Measurements from ENCODE around the gene MYO7A. TPM values are rescaled to one million over a fixed set of nuclear protein-coding genes. Genes with fewer than 3 reads are reported as not detected.
A peak's percentile ranks its signal among the peaks of the same experiment; 100 is the strongest.

Gene MYO7A
- total RNA-seq, 1 donor: under 0.01 TPM

DNA sequence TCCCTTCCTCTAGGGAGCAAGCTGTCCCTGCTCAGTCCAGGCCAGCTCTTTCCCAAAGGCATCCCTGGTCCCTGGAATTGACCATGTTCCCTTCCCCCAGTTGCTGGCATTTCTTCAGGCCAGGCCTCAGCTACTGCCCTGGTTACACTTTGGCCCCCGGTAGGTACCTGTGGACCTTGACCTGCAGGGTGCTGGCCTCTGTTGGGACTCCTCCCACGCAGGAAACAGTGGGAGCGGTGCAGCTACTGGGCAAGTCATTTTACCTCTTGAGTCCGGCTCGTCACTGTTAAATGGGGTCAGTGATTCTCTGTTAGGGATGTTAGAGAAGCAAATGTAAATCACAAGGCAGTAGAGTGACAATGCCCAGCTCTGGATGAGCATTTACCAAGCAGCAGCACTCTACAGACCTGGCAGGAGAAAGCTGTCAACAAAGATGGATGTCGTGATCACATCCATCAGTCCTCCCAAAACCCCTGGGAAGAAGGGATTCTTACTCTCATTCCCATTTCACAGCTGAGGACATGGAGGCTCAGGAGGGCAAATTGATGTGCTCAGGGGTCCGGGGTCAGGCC, 16.9 kb downstream of the MYO7A start:
- Histone ChIP-seq H3K27ac (ENCODE audit: low read depth, low read length) (no peak overlapping the region), H2AFZ (ENCODE audit: low read length) (no peak overlapping the region), H3K36me3 (ENCODE audit: insufficient read depth, low read length) (no peaks in the 10 kb centered on the region), H3K27me3 (ENCODE audit: insufficient read depth, low read length) (peaks cover 9% of the 10 kb centered on the region), H4K20me1 (ENCODE audit: insufficient read depth, low read length) (no peaks in the 10 kb centered on the region), H3K4me3 (ENCODE audit: insufficient read depth, low read length) (no peak overlapping the region), H3K4me2 (ENCODE audit: insufficient read depth, low read length) (no peak overlapping the region), H3K4me1 (ENCODE audit: insufficient read depth, low read length) (peaks cover 12% of the 10 kb centered on the region), H3K79me2 (ENCODE audit: insufficient read depth, low read length) (no peaks in the 10 kb centered on the region), H3K9me3 (ENCODE audit: low read depth, low read length) (no peaks in the 10 kb centered on the region)
- TF ChIP-seq, protein P1, sequence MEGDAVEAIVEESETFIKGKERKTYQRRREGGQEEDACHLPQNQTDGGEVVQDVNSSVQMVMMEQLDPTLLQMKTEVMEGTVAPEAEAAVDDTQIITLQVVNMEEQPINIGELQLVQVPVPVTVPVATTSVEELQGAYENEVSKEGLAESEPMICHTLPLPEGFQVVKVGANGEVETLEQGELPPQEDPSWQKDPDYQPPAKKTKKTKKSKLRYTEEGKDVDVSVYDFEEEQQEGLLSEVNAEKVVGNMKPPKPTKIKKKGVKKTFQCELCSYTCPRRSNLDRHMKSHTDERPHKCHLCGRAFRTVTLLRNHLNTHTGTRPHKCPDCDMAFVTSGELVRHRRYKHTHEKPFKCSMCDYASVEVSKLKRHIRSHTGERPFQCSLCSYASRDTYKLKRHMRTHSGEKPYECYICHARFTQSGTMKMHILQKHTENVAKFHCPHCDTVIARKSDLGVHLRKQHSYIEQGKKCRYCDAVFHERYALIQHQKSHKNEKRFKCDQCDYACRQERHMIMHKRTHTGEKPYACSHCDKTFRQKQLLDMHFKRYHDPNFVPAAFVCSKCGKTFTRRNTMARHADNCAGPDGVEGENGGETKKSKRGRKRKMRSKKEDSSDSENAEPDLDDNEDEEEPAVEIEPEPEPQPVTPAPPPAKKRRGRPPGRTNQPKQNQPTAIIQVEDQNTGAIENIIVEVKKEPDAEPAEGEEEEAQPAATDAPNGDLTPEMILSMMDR (IDR thresholded peaks at IDR 0.05; ENCODE audit: extremely low read depth, low read depth, low read length): no peak
- DNase-seq (ENCODE audit: insufficient read length, low spot score, missing footprints): peak; percentile 73

DNA sequence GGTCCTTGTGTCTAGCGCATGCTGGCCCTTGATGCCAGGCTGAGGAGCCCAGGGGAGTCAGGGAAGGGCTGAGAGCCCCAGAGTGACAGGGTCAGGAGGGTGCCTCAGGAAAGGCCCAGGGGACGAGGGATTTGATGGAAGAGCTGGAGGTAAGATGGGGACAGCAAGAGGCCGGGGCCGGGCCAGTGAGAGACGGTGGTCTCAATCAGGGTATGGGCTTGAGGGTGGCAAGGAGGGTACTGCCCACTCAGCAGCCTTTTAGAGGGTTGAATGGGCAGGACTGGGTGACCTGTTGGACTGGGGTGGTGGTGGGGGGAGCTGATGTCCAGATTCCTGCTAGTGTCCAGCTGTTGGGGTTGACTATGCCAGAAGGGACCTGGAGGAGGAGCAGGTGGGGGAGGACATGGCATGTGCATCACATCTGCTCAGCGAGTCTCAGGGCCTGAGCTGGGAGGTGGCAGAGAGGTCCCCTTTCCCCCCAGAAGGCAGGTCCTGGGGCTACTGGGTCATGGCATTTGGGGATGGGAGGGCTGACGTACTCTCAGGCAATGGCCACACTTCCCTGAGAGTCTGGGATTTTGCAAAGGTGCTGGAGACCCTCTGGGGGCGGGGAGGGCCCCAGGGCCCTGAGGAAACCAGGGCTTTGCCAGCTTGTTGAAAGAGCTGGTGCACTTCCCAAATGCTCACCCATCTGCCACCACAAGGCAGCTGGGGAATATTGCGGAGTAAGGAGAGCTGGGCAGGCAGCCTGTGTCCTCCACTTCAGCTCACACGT, 18.4 kb downstream of the MYO7A start:
- peaks cover 9% of the 10 kb centered on the region for H3K27me3 ChIP-seq (ENCODE audit: insufficient read depth, low read length)
- no peaks in the 10 kb centered on the region for H3K36me3 ChIP-seq (ENCODE audit: insufficient read depth, low read length)
- TF ChIP-seq, protein P1 (IDR thresholded peaks at IDR 0.05; ENCODE audit: extremely low read depth, low read depth, low read length): no peak

DNA sequence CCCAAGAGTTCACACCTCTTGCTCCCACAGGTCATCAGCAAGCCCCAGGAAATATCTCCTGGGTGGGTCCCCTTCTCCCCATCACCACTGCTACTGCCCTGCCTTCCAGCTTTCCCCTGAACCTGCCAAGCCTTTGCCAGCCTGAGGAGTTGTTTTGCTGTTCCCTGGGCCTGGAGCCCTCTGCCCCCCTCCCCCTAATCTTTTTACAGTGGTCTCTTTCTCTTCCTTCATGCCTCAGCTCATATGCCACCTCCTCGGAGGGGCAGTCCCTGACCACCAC, 18.9 kb downstream of the MYO7A start:
- Histone ChIP-seq H3K4me2 (ENCODE audit: insufficient read depth, low read length) (no peak overlapping the region), H2AFZ (ENCODE audit: low read length) (no peak overlapping the region), H3K9me3 (ENCODE audit: low read depth, low read length) (no peaks in the 10 kb centered on the region), H4K20me1 (ENCODE audit: insufficient read depth, low read length) (no peaks in the 10 kb centered on the region), H3K4me1 (ENCODE audit: insufficient read depth, low read length) (peaks cover 4% of the 10 kb centered on the region), H3K36me3 (ENCODE audit: insufficient read depth, low read length) (no peaks in the 10 kb centered on the region), H3K4me3 (ENCODE audit: insufficient read depth, low read length) (no peak overlapping the region), H3K27me3 (ENCODE audit: insufficient read depth, low read length) (peaks cover 9% of the 10 kb centered on the region), H3K79me2 (ENCODE audit: insufficient read depth, low read length) (no peaks in the 10 kb centered on the region), H3K27ac (ENCODE audit: low read depth, low read length) (no peak overlapping the region)
- TF ChIP-seq, protein P1 (IDR thresholded peaks at IDR 0.05; ENCODE audit: extremely low read depth, low read depth, low read length): no peak
- peak; percentile 62 for DNase-seq (ENCODE audit: insufficient read length, low spot score, missing footprints)

More for the DNA sequence above, 18.4 kb downstream of the MYO7A start:
- Histone ChIP-seq H3K4me3 (ENCODE audit: insufficient read depth, low read length) (no peak overlapping the region), H3K79me2 (ENCODE audit: insufficient read depth, low read length) (no peaks in the 10 kb centered on the region), H2AFZ (ENCODE audit: low read length) (no peak overlapping the region), H3K27ac (ENCODE audit: low read depth, low read length) (no peak overlapping the region), H3K9me3 (ENCODE audit: low read depth, low read length) (no peaks in the 10 kb centered on the region), H3K4me2 (ENCODE audit: insufficient read depth, low read length) (no peak overlapping the region), H3K4me1 (ENCODE audit: insufficient read depth, low read length) (peaks cover 4% of the 10 kb centered on the region), H4K20me1 (ENCODE audit: insufficient read depth, low read length) (no peaks in the 10 kb centered on the region)
- DNase-seq (ENCODE audit: insufficient read length, low spot score, missing footprints): peak; percentile 74

DNA sequence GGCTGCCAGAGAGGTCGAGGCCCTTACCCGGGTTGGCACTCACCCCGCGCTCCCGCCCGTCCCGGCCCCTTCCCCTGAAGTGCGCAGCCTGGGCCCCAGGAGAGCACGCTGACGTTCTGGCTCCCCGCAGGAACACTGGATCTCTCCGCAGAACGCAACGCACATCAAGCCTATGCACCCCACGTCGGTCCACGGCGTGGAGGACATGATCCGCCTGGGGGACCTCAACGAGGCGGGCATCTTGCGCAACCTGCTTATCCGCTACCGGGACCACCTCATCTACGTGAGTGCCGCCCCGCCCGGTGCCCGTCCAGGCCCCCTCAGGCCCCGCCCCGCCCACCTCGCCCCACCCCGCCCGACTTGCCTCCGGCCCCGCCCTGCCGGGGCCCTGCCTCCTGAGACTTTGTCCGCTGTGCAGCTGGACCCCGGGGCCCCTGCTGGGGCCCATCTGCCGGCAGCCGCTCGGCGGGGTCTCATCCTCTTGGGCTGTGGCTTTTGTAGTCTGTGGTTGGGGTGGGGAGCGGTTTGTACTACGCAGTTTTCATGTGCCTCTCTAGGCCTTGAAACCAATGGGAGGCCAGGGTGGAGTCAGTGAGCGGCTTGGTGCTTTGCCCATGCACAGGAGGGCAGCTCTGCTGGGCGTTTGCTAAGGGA, 19.7 kb downstream of the MYO7A start:
- Histone ChIP-seq H3K27me3 (ENCODE audit: insufficient read depth, low read length) (peaks cover 9% of the 10 kb centered on the region), H3K4me1 (ENCODE audit: insufficient read depth, low read length) (peaks cover 11% of the 10 kb centered on the region), H3K4me2 (ENCODE audit: insufficient read depth, low read length) (no peak overlapping the region), H3K9me3 (ENCODE audit: low read depth, low read length) (no peaks in the 10 kb centered on the region), H2AFZ (ENCODE audit: low read length) (no peak overlapping the region), H3K79me2 (ENCODE audit: insufficient read depth, low read length) (no peaks in the 10 kb centered on the region), H4K20me1 (ENCODE audit: insufficient read depth, low read length) (no peaks in the 10 kb centered on the region), H3K4me3 (ENCODE audit: insufficient read depth, low read length) (no peak overlapping the region), H3K36me3 (ENCODE audit: insufficient read depth, low read length) (no peaks in the 10 kb centered on the region), H3K27ac (ENCODE audit: low read depth, low read length) (no peak overlapping the region)
- TF ChIP-seq, protein P1 (IDR thresholded peaks at IDR 0.05; ENCODE audit: extremely low read depth, low read depth, low read length): no peak
- no peak for DNase-seq (ENCODE audit: insufficient read length, low spot score, missing footprints)
